Measurements from ENCODE around the gene LITAF. TPM values are rescaled to one million over a fixed set of nuclear protein-coding genes. Genes with fewer than 3 reads are reported as not detected.

LITAF gene
- total RNA-seq, 1 experiment from 2014 or later, result 84.2 TPM

DNA sequence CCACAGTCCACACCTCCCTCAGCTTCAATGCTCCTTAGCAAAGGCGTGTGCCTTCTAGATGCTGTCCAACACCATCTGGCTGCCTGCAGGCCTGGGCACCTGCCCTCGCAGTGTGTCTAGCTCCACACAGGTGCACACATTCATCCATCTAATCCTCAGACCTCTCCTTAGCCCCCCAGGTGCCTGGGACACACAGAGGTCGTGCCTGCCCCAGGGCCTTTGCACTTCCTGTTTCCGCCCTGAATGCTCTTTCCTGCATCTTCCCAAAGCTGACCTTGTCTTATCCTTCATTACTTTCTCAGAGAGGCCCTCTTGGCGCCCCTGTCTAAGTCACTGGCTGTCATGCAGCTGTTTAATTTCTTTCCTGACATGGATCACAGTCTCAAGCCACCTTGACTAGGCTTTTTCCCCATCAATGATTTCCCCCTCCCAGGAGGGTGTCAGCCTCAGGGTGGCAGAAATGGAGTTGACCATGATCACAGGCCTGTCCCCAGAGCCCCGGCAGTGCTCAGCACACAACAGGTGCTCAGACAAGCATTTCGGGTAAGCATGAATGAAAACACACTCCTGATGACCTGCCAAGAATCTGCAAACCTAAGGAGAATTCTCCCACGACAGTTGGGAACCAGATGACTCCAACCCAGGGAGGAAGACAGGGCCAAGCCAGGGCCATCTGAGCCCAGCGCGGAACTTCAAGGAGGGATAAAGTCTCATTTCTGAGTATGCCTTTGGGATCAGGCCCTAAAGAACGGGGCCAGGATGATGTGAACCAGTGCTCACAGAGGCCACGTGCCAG lies 76.3 kb downstream of the LITAF start (continued):
- TF ChIP-seq, protein P1, sequence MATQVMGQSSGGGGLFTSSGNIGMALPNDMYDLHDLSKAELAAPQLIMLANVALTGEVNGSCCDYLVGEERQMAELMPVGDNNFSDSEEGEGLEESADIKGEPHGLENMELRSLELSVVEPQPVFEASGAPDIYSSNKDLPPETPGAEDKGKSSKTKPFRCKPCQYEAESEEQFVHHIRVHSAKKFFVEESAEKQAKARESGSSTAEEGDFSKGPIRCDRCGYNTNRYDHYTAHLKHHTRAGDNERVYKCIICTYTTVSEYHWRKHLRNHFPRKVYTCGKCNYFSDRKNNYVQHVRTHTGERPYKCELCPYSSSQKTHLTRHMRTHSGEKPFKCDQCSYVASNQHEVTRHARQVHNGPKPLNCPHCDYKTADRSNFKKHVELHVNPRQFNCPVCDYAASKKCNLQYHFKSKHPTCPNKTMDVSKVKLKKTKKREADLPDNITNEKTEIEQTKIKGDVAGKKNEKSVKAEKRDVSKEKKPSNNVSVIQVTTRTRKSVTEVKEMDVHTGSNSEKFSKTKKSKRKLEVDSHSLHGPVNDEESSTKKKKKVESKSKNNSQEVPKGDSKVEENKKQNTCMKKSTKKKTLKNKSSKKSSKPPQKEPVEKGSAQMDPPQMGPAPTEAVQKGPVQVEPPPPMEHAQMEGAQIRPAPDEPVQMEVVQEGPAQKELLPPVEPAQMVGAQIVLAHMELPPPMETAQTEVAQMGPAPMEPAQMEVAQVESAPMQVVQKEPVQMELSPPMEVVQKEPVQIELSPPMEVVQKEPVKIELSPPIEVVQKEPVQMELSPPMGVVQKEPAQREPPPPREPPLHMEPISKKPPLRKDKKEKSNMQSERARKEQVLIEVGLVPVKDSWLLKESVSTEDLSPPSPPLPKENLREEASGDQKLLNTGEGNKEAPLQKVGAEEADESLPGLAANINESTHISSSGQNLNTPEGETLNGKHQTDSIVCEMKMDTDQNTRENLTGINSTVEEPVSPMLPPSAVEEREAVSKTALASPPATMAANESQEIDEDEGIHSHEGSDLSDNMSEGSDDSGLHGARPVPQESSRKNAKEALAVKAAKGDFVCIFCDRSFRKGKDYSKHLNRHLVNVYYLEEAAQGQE (IDR thresholded peaks at IDR 0.05; ENCODE audit: low read depth), result no peak
- TF ChIP-seq, protein P2, sequence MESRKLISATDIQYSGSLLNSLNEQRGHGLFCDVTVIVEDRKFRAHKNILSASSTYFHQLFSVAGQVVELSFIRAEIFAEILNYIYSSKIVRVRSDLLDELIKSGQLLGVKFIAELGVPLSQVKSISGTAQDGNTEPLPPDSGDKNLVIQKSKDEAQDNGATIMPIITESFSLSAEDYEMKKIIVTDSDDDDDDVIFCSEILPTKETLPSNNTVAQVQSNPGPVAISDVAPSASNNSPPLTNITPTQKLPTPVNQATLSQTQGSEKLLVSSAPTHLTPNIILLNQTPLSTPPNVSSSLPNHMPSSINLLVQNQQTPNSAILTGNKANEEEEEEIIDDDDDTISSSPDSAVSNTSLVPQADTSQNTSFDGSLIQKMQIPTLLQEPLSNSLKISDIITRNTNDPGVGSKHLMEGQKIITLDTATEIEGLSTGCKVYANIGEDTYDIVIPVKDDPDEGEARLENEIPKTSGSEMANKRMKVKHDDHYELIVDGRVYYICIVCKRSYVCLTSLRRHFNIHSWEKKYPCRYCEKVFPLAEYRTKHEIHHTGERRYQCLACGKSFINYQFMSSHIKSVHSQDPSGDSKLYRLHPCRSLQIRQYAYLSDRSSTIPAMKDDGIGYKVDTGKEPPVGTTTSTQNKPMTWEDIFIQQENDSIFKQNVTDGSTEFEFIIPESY (IDR thresholded peaks at IDR 0.05; ENCODE audit: extremely low read depth, insufficient replicate concordance, low read length), result no peak
- no peak for TF ChIP-seq ELF1 (IDR thresholded peaks at IDR 0.05; ENCODE audit: borderline replicate concordance, low read depth)
- no peak for TF ChIP-seq SIN3A (IDR thresholded peaks at IDR 0.05; ENCODE audit: low read depth)
- TF ChIP-seq POLR2AphosphoS5 (IDR thresholded peaks at IDR 0.05; ENCODE audit: low read depth, low read length), result no peak
- TF ChIP-seq FOSL1 (IDR thresholded peaks at IDR 0.05; ENCODE audit: low read depth), result no peak

GRCh38 chr16:11507991-11508390 lies 78.7 kb downstream of the LITAF start:
- RAD21 ChIA-PET (ENCODE audit: low non-redundant PET in 1 of 2, low total read pairs in 2 of 2, uncharacterized antibody in 2 of 2, unreplicated experiment in 2 of 2), result no interaction called here
- H3K27me3 ChIP-seq (ENCODE audit: insufficient read depth, low read length), result no peaks in the 10 kb centered on the region
- no peaks in the 10 kb centered on the region for H3K36me3 ChIP-seq (ENCODE audit: control insufficient read depth in 1 of 2, insufficient read depth in 2 of 2, low read length in 2 of 2)
- DNase-seq (ENCODE audit: low read depth, low spot score) (no peak), ATAC-seq (no peak)
- BruUV-seq (replicated peaks), result no TSS peak
- H3K27ac ChIP-seq (ENCODE audit: low read depth, low read length), result no peak overlapping the region
- intact Hi-C loops (cut with micrococcal nuclease), result no loop called here
- H2AFZ ChIP-seq (ENCODE audit: low read depth, low read length, poor library complexity, severe bottlenecking), result no peak overlapping the region
- H3K9ac ChIP-seq (ENCODE audit: low read length), result no peak overlapping the region
- H3K9me2 ChIP-seq (ENCODE audit: insufficient read depth), result no peaks in the 10 kb centered on the region
- H3K4me1 ChIP-seq (ENCODE audit: control insufficient read depth in 1 of 2, insufficient read depth in 2 of 2, low read length in 2 of 2), result peaks cover 6 to 11% of the 10 kb centered on the region in 2 experiments; a peak in 2 of 4 replicates
- CTCF ChIA-PET, result no interaction called here
- no peaks in the 10 kb centered on the region for H3K9me3 ChIP-seq (ENCODE audit: control insufficient read depth in 1 of 2, insufficient read depth in 1 of 2, low read depth in 1 of 2, low read length in 2 of 2)
- H3K4me3 ChIP-seq (replicated peaks in 1 of 2; ENCODE audit: low read depth in 1 of 2, low read length in 2 of 2), result no peak overlapping the region
- no peaks in the 10 kb centered on the region for H3K79me2 ChIP-seq (ENCODE audit: insufficient read depth, low read length)
- POLR2A ChIA-PET, result no interaction called here
- no peak overlapping the region for H3K4me2 ChIP-seq (ENCODE audit: low read length)
- no peaks in the 10 kb centered on the region for H4K20me1 ChIP-seq (ENCODE audit: insufficient read depth)
- TF ChIP-seq CEBPB (IDR thresholded peaks at IDR 0.05; ENCODE audit: low read depth) (no peak), FOSL1 (IDR thresholded peaks at IDR 0.05; ENCODE audit: low read depth) (no peak), CBX3 (IDR thresholded peaks at IDR 0.05; ENCODE audit: low read depth) (no peak), SIN3A (IDR thresholded peaks at IDR 0.05; ENCODE audit: low read depth) (no peak)
- TF ChIP-seq, protein P3, sequence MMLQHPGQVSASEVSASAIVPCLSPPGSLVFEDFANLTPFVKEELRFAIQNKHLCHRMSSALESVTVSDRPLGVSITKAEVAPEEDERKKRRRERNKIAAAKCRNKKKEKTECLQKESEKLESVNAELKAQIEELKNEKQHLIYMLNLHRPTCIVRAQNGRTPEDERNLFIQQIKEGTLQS (IDR thresholded peaks at IDR 0.05), result no peak
- TF ChIP-seq, protein P1 (IDR thresholded peaks at IDR 0.05; ENCODE audit: low read depth), result no peak
- TF ChIP-seq, protein P4, sequence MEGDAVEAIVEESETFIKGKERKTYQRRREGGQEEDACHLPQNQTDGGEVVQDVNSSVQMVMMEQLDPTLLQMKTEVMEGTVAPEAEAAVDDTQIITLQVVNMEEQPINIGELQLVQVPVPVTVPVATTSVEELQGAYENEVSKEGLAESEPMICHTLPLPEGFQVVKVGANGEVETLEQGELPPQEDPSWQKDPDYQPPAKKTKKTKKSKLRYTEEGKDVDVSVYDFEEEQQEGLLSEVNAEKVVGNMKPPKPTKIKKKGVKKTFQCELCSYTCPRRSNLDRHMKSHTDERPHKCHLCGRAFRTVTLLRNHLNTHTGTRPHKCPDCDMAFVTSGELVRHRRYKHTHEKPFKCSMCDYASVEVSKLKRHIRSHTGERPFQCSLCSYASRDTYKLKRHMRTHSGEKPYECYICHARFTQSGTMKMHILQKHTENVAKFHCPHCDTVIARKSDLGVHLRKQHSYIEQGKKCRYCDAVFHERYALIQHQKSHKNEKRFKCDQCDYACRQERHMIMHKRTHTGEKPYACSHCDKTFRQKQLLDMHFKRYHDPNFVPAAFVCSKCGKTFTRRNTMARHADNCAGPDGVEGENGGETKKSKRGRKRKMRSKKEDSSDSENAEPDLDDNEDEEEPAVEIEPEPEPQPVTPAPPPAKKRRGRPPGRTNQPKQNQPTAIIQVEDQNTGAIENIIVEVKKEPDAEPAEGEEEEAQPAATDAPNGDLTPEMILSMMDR (IDR thresholded peaks at IDR 0.05 in 2 of 3, conservative IDR thresholded peaks at IDR 0.05 in 1 of 3; ENCODE audit: borderline replicate concordance in 1 of 3, insufficient read depth in 1 of 3, low read depth in 2 of 3, low read length in 2 of 3), result no peak

All from HCT116 (cell line).